ENCODE data around the gene RHBDL2. TPM values are rescaled to one million over a fixed set of nuclear protein-coding genes. Genes with fewer than 3 reads are reported as not detected.

Gene RHBDL2
- total and polyA plus RNA-seq, 2 of the 13 experiments (the other 11 are each of a cell fraction or from before 2014, with no cell fraction given) = 3.3 to 5.4 TPM

DNA sequence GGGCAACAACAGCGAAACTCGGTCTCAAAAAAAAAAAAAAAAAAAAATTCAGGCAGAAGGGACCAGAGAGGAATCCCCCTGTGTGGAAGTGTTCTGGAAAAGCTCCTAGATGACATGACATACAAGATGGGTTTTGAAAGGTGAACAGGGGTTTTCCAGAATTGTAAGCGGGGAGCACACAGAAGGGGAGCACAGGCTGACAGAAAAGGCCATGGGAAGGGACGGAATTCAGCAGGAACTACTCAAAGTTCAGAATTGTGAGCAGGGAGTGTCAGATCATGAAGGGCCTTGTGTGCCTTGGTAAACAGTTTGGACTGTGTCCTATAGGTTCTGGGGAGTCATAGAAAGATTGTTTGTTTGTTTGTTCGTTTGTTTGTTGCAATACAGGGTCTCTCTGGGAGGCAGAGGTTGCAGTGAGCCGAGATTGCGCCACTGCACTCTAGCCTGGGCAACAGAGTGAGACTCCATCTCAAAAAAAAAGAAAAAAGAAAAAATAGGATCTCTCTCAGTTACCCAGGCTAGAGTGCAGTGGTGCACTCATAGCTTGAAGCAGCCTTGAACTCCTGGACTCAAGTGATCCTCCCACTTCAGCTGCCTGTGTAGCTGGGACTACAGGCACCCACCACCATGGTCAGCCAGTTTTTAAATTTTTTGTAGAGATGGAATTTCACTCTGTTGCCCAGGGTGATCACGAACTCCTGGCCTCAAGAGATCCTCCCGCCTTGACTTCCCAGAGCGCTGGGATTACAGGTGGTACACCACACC lies 1.2 kb upstream of the RHBDL2 start (continued):
- TF ChIP-seq, protein P1, sequence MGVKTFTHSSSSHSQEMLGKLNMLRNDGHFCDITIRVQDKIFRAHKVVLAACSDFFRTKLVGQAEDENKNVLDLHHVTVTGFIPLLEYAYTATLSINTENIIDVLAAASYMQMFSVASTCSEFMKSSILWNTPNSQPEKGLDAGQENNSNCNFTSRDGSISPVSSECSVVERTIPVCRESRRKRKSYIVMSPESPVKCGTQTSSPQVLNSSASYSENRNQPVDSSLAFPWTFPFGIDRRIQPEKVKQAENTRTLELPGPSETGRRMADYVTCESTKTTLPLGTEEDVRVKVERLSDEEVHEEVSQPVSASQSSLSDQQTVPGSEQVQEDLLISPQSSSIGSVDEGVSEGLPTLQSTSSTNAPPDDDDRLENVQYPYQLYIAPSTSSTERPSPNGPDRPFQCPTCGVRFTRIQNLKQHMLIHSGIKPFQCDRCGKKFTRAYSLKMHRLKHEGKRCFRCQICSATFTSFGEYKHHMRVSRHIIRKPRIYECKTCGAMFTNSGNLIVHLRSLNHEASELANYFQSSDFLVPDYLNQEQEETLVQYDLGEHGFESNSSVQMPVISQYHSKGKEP (CRISPR knock-in tag; IDR thresholded peaks at IDR 0.05) = no peak
- TF ChIP-seq ZNF263 (CRISPR knock-in tag; IDR thresholded peaks at IDR 0.05) (peak; percentile 94), ZNF354B (CRISPR knock-in tag; IDR thresholded peaks at IDR 0.05) (no peak), CCDC6 (CRISPR knock-in tag; IDR thresholded peaks at IDR 0.05) (no peak), SP5 (CRISPR knock-in tag; IDR thresholded peaks at IDR 0.05; ENCODE audit: borderline replicate concordance, low read depth) (peak; percentile 64), NPAS2 (CRISPR knock-in tag; IDR thresholded peaks at IDR 0.05; ENCODE audit: borderline replicate concordance) (no peak), ZNF558 (CRISPR knock-in tag; IDR thresholded peaks at IDR 0.05; ENCODE audit: borderline replicate concordance) (no peak), SIX1 (CRISPR knock-in tag; IDR thresholded peaks at IDR 0.05; ENCODE audit: borderline replicate concordance) (no peak), DMTF1 (CRISPR knock-in tag; IDR thresholded peaks at IDR 0.05) (no peak), SAP130 (CRISPR knock-in tag; IDR thresholded peaks at IDR 0.05; ENCODE audit: low read depth) (no peak; the same call in 1 of the 2 replicates), TAF15 (IDR thresholded peaks at IDR 0.05; ENCODE audit: low read depth, low read length, poor library complexity, severe bottlenecking) (no peak), ADNP (CRISPR knock-in tag; IDR thresholded peaks at IDR 0.05) (0 out of 2 replicates have a peak, but pooled peaks have one; percentile 11), NR2F6 (IDR thresholded peaks at IDR 0.05) (no peak), NR2F6 (CRISPR knock-in tag; IDR thresholded peaks at IDR 0.05) (no peak), ZFP36 (IDR thresholded peaks at IDR 0.05; ENCODE audit: borderline replicate concordance, low read depth, low read length, partially characterized antibody) (no peak), GRHL1 (CRISPR knock-in tag; conservative IDR thresholded peaks at IDR 0.05) (no peak), ZNF121 (CRISPR knock-in tag; IDR thresholded peaks at IDR 0.05) (peak; percentile 99)
- TF ChIP-seq, protein P2, sequence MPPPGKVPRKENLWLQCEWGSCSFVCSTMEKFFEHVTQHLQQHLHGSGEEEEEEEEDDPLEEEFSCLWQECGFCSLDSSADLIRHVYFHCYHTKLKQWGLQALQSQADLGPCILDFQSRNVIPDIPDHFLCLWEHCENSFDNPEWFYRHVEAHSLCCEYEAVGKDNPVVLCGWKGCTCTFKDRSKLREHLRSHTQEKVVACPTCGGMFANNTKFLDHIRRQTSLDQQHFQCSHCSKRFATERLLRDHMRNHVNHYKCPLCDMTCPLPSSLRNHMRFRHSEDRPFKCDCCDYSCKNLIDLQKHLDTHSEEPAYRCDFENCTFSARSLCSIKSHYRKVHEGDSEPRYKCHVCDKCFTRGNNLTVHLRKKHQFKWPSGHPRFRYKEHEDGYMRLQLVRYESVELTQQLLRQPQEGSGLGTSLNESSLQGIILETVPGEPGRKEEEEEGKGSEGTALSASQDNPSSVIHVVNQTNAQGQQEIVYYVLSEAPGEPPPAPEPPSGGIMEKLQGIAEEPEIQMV (CRISPR knock-in tag; IDR thresholded peaks at IDR 0.05; ENCODE audit: low read depth) = no peak
- TF ChIP-seq, protein P3, sequence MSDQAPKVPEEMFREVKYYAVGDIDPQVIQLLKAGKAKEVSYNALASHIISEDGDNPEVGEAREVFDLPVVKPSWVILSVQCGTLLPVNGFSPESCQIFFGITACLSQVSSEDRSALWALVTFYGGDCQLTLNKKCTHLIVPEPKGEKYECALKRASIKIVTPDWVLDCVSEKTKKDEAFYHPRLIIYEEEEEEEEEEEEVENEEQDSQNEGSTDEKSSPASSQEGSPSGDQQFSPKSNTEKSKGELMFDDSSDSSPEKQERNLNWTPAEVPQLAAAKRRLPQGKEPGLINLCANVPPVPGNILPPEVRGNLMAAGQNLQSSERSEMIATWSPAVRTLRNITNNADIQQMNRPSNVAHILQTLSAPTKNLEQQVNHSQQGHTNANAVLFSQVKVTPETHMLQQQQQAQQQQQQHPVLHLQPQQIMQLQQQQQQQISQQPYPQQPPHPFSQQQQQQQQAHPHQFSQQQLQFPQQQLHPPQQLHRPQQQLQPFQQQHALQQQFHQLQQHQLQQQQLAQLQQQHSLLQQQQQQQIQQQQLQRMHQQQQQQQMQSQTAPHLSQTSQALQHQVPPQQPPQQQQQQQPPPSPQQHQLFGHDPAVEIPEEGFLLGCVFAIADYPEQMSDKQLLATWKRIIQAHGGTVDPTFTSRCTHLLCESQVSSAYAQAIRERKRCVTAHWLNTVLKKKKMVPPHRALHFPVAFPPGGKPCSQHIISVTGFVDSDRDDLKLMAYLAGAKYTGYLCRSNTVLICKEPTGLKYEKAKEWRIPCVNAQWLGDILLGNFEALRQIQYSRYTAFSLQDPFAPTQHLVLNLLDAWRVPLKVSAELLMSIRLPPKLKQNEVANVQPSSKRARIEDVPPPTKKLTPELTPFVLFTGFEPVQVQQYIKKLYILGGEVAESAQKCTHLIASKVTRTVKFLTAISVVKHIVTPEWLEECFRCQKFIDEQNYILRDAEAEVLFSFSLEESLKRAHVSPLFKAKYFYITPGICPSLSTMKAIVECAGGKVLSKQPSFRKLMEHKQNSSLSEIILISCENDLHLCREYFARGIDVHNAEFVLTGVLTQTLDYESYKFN (CRISPR knock-in tag; conservative IDR thresholded peaks at IDR 0.05) = peak; percentile 23; the same call in 1 of the 2 replicates
